Ishikawa (cell line): ENCODE measurements around the gene TBC1D8.

Source experiments
- CEBPB ChIP-seq: IDR thresholded peaks from 2 replicates; pipeline ENCODE4 v1.6.1; 2012
- CREB1 ChIP-seq: IDR thresholded peaks from 2 replicates; pipeline ENCODE4 v1.6.1; 2012; ENCODE audit warnings: low read depth
- EGR1 ChIP-seq: IDR thresholded peaks from 2 replicates; pipeline ENCODE4 v1.6.1; 2012
- EP300 ChIP-seq: IDR thresholded peaks from 2 replicates; pipeline ENCODE4 v1.6.1; 2012; ENCODE audit warnings: borderline replicate concordance
- FOXM1 ChIP-seq: IDR thresholded peaks from 2 replicates; pipeline ENCODE4 v1.6.1; 2012; ENCODE audit warnings: low read depth, borderline replicate concordance
- NFIC ChIP-seq: IDR thresholded peaks from 2 replicates; pipeline ENCODE4 v1.6.1; 2012
- RAD21 ChIP-seq: IDR thresholded peaks from 2 replicates; pipeline ENCODE4 v1.6.1; 2012; ENCODE audit warnings: low read depth
- TAF1 ChIP-seq: IDR thresholded peaks from 2 replicates; pipeline ENCODE4 v1.6.1; 2012; ENCODE audit warnings: low read depth, mild to moderate bottlenecking
- TCF12 ChIP-seq: IDR thresholded peaks from 2 replicates; pipeline ENCODE4 v1.6.1; 2012; ENCODE audit warnings: low read depth
- TEAD4 ChIP-seq: IDR thresholded peaks from 2 replicates; pipeline ENCODE4 v1.6.1; 2012
- YY1 ChIP-seq: IDR thresholded peaks from 2 replicates; pipeline ENCODE4 v1.6.1; 2012; ENCODE audit warnings: low read depth
- ZBTB7A ChIP-seq: IDR thresholded peaks from 2 replicates; pipeline ENCODE4 v1.6.1; 2012; ENCODE audit warnings: low read depth
- TF ChIP-seq, protein P1 (sequence below): IDR thresholded peaks from 2 replicates; pipeline ENCODE4 v1.6.1; 2012; ENCODE audit warnings: low read depth, mild to moderate bottlenecking
- TF ChIP-seq, protein P2 (sequence below): IDR thresholded peaks from 2 replicates; pipeline ENCODE4 v1.6.1; 2012
- TF ChIP-seq, protein P3 (sequence below): IDR thresholded peaks from 2 replicates; pipeline ENCODE4 v1.6.1; 2012

The TBC1D8 gene

DNA sequence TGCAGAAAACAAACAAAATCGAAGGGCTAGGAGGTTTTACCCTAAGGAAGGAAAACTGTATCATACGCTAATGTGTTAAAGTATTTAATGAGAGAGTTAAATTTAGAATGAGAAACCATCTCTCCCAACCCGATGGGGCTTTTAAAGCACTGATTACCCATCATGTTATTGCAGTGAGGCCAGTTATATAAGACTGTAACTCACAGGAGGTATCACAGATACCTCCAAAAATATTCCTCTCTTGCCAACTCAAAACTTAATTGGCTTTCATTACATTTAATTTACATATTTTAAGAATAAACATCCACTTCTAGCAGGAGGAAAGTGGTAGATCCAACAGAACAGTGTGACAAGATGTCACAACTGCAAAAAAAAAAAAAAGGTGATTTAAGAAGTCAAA, 92.8 kb downstream of the TBC1D8 start:
- TF ChIP-seq, protein P1, sequence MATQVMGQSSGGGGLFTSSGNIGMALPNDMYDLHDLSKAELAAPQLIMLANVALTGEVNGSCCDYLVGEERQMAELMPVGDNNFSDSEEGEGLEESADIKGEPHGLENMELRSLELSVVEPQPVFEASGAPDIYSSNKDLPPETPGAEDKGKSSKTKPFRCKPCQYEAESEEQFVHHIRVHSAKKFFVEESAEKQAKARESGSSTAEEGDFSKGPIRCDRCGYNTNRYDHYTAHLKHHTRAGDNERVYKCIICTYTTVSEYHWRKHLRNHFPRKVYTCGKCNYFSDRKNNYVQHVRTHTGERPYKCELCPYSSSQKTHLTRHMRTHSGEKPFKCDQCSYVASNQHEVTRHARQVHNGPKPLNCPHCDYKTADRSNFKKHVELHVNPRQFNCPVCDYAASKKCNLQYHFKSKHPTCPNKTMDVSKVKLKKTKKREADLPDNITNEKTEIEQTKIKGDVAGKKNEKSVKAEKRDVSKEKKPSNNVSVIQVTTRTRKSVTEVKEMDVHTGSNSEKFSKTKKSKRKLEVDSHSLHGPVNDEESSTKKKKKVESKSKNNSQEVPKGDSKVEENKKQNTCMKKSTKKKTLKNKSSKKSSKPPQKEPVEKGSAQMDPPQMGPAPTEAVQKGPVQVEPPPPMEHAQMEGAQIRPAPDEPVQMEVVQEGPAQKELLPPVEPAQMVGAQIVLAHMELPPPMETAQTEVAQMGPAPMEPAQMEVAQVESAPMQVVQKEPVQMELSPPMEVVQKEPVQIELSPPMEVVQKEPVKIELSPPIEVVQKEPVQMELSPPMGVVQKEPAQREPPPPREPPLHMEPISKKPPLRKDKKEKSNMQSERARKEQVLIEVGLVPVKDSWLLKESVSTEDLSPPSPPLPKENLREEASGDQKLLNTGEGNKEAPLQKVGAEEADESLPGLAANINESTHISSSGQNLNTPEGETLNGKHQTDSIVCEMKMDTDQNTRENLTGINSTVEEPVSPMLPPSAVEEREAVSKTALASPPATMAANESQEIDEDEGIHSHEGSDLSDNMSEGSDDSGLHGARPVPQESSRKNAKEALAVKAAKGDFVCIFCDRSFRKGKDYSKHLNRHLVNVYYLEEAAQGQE, result no peak
- no peak for TF ChIP-seq ZBTB7A
- TF ChIP-seq, protein P2, sequence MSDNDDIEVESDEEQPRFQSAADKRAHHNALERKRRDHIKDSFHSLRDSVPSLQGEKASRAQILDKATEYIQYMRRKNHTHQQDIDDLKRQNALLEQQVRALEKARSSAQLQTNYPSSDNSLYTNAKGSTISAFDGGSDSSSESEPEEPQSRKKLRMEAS, result no peak
- no peak for TF ChIP-seq EP300
- TF ChIP-seq TAF1, result no peak
- TF ChIP-seq, protein P3, sequence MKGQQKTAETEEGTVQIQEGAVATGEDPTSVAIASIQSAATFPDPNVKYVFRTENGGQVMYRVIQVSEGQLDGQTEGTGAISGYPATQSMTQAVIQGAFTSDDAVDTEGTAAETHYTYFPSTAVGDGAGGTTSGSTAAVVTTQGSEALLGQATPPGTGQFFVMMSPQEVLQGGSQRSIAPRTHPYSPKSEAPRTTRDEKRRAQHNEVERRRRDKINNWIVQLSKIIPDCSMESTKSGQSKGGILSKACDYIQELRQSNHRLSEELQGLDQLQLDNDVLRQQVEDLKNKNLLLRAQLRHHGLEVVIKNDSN, result no peak
- no peak for TF ChIP-seq NFIC
- TF ChIP-seq EGR1, result no peak
- TF ChIP-seq CREB1, result no peak
- no peak for TF ChIP-seq RAD21
- TF ChIP-seq CEBPB, result no peak
- TF ChIP-seq FOXM1, result no peak
- no peak for TF ChIP-seq TCF12
- TF ChIP-seq TEAD4, result no peak
- TF ChIP-seq YY1, result no peak

DNA sequence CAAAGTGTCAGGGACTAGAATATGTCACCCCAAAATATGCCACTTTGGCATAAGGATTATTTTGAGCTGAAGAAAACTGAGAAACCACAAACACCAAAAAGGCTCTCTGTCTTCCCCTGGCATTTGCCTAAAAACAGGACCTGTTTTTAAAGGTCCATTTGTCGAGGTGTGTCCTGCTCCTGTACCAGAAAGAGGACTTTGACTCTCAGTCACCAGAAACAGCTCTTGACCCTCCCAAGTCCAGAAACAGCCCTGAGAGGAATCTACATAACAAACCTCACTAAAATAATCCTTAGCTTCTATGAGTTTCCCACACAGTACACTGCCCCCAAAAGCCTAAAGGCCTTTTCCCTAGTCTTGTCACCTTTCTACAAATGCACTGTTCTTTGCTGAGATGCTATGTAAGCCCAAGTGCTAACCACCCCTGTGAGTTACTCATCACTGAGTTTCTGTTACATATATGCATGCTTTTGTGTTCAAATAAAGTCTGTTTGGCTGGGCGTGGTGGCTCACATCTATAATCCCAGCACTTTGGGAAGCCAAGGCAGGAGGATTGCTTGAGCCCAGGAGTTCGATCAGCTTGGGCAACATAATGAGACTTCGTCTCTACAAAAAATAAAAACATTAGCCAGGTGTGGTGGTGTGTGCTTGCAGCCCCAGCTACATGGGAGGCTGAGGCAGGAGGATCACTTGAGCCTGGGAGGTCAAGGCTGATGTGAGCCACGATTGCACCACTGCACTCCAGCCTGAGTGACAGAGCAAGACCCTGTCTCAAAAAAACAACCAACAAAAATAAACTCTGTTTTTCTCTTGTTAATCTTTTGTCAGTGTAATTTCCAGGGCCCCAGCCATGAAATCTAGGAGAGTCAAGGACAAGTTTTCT, 93.9 kb downstream of the TBC1D8 start:
- TF ChIP-seq NFIC (no peak), RAD21 (no peak), FOXM1 (no peak), TCF12 (no peak), CREB1 (no peak), ZBTB7A (no peak), TEAD4 (no peak), TAF1 (no peak)
- TF ChIP-seq, protein P2, result no peak
- TF ChIP-seq, protein P3, result no peak

DNA sequence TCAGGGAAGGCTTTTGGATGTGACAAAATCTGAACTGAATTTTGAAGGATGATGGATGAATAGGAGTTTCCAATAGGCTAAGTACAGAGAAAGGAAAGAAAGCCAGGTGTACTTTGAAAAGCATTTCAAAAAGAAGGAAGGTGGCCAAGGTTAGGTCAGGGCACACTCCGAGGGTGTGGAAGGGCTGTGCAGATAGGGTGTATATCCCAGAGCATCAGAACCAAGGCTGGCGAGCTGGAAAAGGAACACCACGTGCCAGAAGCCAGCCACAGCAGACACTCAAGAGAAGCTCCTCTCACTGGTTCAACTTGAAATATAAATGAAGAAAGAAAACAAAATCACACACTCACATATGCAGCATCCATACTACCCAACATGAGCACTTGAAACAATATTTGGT, 98.1 kb downstream of the TBC1D8 start:
- TF ChIP-seq CREB1 (no peak), ZBTB7A (no peak), CEBPB (no peak), EP300 (no peak), FOXM1 (no peak), NFIC (no peak), EGR1 (no peak), TAF1 (no peak)
- TF ChIP-seq, protein P2, result no peak
- TF ChIP-seq, protein P1, result no peak
- TF ChIP-seq, protein P3, result no peak

DNA sequence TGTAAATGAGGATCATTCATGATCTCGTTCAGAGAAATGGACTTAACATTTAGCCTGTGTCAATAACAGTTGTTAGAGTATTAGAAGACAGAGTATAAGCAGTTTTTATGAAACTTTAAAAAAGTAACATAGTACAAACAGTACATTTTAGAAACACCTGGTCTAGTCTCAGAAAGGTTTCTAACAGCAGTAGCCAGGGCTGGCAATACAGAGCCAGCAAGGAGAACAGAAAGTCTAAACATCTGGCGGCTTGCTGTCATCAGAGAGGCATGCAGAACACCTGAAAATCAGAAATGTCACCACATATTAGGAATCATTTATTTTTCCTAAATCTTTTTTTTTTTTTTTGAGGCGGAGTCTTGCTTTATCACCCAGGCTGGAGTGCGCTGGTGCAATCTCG, 99.0 kb downstream of the TBC1D8 start:
- TF ChIP-seq EGR1 (no peak), EP300 (no peak), FOXM1 (no peak), TEAD4 (no peak), CREB1 (no peak), YY1 (no peak), RAD21 (no peak), ZBTB7A (no peak), NFIC (no peak), CEBPB (no peak), TAF1 (no peak), TCF12 (no peak)
- TF ChIP-seq, protein P3, result no peak
- TF ChIP-seq, protein P1, result no peak
- TF ChIP-seq, protein P2, result no peak
